Liver (tissue), 3 donors: Measurements from ENCODE around the gene IFNAR1.

ENCODE experiments used
- EGR1 ChIP-seq, 2 donors: IDR thresholded peaks; 2 replicates each; pipeline ENCODE4 v1.6.1; 2016 to 2018; ENCODE audit warnings: antibody characterized with exemption in 2 of 2, low read depth in 2 of 2
- FOXA1 ChIP-seq: IDR thresholded peaks from 2 replicates; pipeline ENCODE4 v1.6.1; 2016; ENCODE audit warnings: antibody characterized with exemption
- GABPA ChIP-seq, 2 donors: IDR thresholded peaks in 1 of 2; conservative IDR thresholded peaks in 1 of 2; 2 replicates each; pipeline ENCODE4 v1.6.1; 2016; ENCODE audit warnings: antibody characterized with exemption in 2 of 2, mild to moderate bottlenecking in 1 of 2, moderate library complexity in 1 of 2
- HNF4G ChIP-seq: IDR thresholded peaks from 2 replicates; pipeline ENCODE4 v1.6.1; 2016; ENCODE audit warnings: antibody characterized with exemption
- JUND ChIP-seq, 2 donors: IDR thresholded peaks; 2 replicates each; pipeline ENCODE4 v1.6.1; 2016; ENCODE audit warnings: antibody characterized with exemption in 2 of 2
- NR2F2 ChIP-seq: IDR thresholded peaks from 2 replicates; pipeline ENCODE4 v1.6.1; 2016; ENCODE audit warnings: antibody characterized with exemption
- RAD21 ChIP-seq, 2 donors: IDR thresholded peaks; 2 replicates each; pipeline ENCODE4 v1.6.1; 2016; ENCODE audit warnings: antibody characterized with exemption in 2 of 2, mild to moderate bottlenecking in 2 of 2
- RXRA ChIP-seq, 2 donors: IDR thresholded peaks; 2 replicates each; pipeline ENCODE4 v1.6.1; 2017 to 2018; ENCODE audit warnings: antibody characterized with exemption in 2 of 2, mild to moderate bottlenecking in 1 of 2
- SP1 ChIP-seq: IDR thresholded peaks from 2 replicates; pipeline ENCODE4 v1.6.1; 2018; ENCODE audit warnings: antibody characterized with exemption, mild to moderate bottlenecking
- TAF1 ChIP-seq: conservative IDR thresholded peaks from 2 replicates; pipeline ENCODE4 v1.6.1; 2016; ENCODE audit warnings: antibody characterized with exemption, mild to moderate bottlenecking
- YY1 ChIP-seq: IDR thresholded peaks from 2 replicates; pipeline ENCODE4 v1.6.1; 2016; ENCODE audit warnings: antibody characterized with exemption, mild to moderate bottlenecking
- TF ChIP-seq, protein P1 (sequence below): fragments of 150-350 bp; IDR thresholded peaks from 2 replicates; pipeline ENCODE4 v1.5.1; 2017; ENCODE audit warnings: improper control_type of control experiment, low read depth, low read length; ENCODE audit not compliant: missing input control
- TF ChIP-seq, protein P2 (sequence below): IDR thresholded peaks from 2 replicates; pipeline ENCODE4 v1.6.1; 2016; ENCODE audit warnings: antibody characterized with exemption
- TF ChIP-seq, protein P3 (sequence below): IDR thresholded peaks from 2 replicates; pipeline ENCODE4 v1.6.1; 2016; ENCODE audit warnings: antibody characterized with exemption
- donor health status: healthy.
- donor health status: healthy.

DNA sequence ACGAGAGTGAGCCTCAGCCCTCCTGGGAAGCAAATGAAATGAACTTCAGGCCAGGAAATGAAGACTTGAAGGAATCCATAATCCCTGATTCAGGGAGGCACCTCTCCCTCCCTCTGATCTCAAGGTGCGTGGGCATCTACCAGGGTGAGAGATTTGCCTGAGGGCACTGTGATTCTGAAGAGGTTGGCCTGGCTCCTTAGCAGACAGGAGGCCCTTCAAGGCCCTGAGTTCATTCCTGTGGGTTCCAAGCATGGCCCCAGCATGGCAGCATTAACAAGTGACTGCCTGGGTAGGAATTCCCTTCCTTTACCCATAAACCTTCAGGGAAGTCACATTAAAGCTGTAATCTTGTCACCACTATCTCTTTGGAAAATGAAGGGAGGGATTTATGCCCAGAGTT is 48.7 kb downstream of the IFNAR1 start:
- TF ChIP-seq, protein P1, sequence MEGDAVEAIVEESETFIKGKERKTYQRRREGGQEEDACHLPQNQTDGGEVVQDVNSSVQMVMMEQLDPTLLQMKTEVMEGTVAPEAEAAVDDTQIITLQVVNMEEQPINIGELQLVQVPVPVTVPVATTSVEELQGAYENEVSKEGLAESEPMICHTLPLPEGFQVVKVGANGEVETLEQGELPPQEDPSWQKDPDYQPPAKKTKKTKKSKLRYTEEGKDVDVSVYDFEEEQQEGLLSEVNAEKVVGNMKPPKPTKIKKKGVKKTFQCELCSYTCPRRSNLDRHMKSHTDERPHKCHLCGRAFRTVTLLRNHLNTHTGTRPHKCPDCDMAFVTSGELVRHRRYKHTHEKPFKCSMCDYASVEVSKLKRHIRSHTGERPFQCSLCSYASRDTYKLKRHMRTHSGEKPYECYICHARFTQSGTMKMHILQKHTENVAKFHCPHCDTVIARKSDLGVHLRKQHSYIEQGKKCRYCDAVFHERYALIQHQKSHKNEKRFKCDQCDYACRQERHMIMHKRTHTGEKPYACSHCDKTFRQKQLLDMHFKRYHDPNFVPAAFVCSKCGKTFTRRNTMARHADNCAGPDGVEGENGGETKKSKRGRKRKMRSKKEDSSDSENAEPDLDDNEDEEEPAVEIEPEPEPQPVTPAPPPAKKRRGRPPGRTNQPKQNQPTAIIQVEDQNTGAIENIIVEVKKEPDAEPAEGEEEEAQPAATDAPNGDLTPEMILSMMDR = no peak
- TF ChIP-seq NR2F2 (no peak), YY1 (no peak), FOXA1 (no peak), RXRA (IDR thresholded peaks at IDR 0.05) (no peak), HNF4G (no peak), TAF1 (no peak), SP1 (no peak), GABPA (IDR thresholded peaks at IDR 0.05 in 1 of 2, conservative IDR thresholded peaks at IDR 0.05 in 1 of 2) (no peak), JUND (IDR thresholded peaks at IDR 0.05) (no peak), RAD21 (IDR thresholded peaks at IDR 0.05) (no peak), EGR1 (IDR thresholded peaks at IDR 0.05; ENCODE audit: low read depth in 2 of 2) (no peak)
- TF ChIP-seq, protein P2, sequence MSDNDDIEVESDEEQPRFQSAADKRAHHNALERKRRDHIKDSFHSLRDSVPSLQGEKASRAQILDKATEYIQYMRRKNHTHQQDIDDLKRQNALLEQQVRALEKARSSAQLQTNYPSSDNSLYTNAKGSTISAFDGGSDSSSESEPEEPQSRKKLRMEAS = no peak
- TF ChIP-seq, protein P3, sequence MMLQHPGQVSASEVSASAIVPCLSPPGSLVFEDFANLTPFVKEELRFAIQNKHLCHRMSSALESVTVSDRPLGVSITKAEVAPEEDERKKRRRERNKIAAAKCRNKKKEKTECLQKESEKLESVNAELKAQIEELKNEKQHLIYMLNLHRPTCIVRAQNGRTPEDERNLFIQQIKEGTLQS = no peak
